HK-2 (cell line): Measurements from ENCODE around the gene SSBP3.
"Not testable (repeated sequence)": the region's sequence is repeated elsewhere in the genome, so short reads cannot be mapped to it uniquely, and the experiment has no call there.

Experiments used
- DNase-seq: peaks from one replicate; pipeline ENCODE4 v3.0.0-alpha.2; 2018; ENCODE audit not compliant: unreplicated experiment

The SSBP3 gene

DNA sequence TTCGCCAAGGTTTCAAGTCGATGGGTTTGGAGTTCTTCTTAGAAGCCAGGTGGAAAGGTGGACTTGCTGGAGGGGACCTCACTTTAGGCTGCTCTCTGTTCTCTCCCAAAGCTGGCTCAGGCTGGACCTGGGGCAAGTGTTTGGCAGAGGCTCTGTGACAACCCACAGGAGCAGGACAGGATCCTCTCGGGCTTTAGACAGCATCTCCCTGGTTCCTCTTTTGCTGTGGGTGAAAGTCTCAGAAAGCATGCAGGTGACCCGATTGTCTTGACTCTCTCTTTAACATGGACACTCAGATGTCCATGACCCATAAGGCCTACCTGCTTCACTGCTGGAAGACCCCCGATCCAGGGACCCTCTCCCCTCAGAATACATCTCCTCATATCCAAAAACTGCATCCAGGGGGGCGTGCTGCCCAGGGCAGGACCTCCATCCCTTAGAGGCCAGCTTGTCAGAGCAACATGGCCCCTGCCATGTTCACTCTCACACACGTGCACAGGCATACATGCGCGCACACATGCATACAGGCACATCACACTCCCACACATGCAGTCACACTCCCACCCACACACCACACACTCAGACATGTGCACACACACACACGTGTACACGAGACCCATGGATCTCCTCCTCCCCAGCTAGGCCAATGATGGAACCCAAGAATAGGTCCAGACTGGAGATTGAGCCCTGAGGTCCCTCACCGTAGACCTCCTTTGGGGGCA, 184.9 kb downstream of the SSBP3 start:
- DNase-seq, result no peak

DNA sequence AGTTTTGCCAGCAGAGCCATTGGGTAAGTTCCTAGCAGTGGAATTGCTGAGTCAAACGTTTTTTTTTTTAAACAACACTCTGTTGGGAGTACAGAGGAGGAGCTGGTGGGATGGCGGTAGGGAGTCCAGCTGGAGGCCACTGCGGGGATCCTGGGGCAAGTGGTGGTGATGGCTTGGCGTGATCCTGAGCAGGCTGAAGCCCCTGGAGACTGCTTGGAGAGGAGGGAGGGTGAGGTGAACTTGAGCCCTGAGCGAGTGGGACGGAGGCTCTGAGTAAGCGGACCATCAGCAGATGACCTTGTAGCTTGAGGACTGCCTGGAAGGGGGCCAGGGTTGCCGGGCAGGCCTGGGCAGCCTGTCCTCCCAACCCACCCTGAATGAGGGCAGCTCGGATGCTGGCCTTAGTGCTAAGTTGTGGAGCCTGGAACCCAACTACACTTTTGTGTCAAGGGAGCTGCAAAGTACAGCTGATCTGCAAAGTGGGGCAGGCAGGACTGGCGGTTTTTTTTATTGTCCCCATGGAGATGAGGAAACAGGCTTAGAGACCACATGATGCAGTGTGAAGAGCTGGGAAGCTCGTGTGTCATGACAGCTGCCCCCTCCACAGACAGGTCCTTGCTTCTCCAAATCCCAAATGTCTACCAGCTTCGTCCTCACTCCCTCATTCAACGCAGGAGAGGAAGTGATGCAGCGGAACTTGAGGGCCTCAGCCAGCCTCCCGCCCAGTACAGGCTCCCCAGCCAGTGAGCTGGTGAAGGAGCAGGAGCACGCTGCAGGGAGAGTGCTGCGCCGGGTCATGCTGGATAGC, 186.0 kb downstream of the SSBP3 start:
- no peak for DNase-seq

DNA sequence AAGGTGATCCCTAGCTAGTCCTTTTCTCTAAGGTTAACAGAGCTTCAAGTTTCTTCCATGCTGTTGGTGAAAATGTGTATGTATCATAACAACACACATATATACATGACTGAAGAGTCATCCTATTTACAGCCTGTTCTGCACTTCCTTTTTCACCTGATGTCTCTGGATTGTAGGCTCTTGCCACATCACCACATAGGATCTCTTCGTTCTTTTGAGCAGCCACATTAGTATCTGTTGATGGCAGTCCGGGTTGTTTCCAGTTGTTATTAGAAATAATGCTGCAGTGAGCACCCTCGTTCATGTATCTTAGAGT, 186.5 kb downstream of the SSBP3 start:
- DNase-seq, result no peak

DNA sequence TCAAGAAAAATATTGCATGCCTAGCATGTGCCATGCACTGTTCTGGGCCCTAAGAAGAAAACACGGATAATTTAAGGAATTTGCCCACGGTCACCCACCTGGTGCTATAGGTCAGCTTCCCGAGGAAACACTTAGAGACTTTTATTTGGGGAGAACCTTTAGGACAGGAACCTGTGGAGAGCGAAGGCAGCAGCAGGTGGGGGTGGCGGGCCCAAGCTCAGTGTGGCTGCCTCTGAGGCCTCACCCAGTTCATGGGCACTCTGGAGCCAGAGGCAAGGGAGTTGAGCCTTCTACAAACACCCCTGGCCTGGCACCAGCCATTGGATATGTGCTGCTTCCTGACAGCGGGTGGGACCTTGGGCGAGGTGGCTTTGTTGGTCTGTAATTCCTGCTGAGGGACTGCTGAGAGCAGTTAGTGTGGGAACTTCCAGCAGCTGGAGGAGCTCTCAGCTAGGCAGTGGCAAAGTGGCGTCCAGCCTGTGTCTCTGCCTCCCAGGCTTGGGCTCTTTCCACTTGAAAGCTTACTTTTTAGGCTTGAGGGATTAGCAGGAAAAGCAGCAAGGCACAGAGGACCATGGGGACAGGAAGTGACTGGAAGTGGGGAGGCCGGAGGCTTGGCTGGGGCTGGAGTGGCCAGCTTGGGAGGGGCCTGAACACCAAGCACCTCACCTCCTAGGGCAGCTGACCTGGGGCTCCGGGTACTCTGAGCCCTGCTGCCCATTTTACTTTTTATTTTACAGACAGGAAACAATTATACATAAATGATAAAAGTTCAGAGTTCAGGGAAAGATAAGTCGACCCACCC, 187.1 kb downstream of the SSBP3 start:
- DNase-seq, result no peak

DNA sequence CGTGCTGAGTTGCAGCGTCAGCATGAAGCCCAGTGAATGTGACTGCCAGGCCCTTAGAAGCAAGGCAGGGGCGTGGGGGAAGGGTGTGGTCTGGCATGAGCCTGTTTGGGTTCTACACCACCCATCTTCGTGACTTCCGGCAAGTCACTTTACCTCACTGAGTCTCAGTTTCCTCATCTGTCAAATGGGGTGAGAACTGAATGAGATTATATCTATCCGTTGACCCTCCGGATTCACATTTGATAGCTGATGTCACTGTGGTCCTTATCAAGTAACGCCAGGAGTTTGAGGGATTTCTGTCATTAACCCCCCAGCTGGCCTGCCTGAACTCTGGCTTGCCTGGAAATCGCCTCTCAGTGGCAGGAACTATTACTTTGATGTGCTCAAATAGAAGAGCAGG, 190.7 kb downstream of the SSBP3 start:
- no peak for DNase-seq

DNA sequence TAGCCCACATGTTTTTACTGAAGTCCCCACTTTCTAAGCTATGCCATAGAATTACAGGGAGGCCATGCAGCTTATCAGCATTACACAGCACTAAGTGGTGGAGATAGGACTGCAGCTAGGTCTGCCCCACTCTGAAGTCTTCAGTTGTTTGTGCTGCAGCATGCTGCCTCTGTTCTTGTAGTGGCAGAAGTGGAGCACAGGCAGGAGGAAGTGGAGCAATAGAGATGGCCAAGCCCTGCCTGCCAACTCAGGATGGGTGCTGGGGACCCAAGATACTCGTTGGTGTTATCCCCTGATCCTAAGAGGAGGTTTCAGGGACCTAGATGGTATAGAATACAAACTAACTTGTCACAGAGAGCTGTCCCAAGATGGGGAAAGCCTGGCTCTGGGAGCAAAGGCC, 193.3 kb downstream of the SSBP3 start:
- DNase-seq, result no peak

DNA sequence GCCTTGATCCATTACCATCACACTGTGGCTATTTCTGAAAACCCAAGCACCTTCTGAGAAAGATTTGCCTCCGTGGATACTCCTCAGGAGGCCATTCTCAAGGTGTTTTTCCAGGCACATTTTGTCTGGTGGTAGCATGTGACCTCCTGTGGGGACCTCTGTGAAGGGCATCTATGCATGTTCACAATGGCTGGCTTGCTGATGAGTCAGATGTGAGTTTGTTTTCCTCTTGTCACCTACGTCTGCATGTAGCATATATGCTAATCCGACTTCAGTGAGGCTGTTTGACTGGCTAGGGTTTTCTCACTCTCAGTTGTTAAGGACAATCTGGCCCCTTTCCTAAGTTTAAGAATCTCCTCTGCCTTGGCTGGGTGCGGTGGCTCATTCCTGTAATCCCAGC, 198.3 kb downstream of the SSBP3 start:
- not testable (repeated sequence) for DNase-seq

DNA sequence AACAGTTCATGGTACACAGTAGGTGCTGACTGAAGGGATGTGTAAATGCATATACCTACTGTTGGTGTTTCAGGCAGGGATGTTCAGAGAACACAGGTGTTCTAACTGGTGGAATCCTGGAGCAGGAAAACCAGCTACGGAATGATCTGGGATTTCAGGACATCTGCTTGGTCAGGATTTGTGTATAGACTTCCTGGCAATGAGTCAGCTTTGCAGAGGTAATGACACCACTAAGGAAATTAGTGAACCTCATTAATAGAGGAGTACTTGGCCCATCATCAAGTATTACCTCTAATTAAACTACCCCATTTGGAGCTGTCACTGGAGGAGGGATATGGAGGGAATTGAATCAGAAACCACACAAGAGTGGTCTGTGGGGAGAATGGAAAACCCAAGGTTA, 198.9 kb downstream of the SSBP3 start:
- DNase-seq, result no peak

DNA sequence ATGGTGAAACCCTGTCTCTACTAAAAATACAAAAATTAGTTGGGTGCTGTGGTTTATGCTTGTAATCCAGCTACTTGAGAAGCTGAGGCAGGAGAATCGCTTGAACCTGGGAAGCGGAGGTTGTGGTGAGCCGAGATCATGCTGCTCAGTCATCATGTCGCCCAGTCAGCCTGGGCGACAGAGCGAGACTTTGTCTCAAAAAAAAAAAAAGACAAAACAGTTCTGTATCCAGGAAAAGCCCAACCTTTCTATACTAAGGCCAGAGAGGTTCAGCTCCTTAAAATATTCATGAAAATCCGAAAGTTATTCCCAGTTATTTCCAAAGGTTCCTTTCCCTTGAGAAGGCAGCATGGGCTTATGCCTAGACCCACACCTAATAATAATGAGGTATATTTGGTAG, 202.0 kb downstream of the SSBP3 start:
- no peak for DNase-seq

DNA sequence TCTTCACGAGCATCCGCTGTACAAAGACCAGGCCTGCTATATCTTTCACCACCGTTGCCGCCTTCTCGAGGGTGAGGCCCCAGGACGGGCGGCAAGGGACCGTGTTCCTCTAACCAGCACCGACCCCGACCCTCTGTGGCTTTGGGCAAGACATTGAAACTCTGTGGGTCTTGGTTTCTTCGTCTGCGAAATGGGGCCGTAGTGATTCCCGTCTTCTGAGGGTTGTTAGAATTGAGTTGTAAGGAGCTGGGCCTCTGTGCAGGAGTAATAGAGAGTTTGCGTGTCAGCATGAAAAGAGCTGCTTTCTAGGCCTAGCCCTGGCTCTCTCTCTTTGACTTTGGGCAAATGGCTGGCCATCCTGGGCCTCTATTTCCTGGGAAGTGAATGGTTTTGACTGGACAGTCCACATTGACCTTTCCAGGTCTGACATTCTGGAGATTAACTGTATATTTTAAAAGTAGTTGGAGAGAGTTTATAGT, 205.6 kb downstream of the SSBP3 start:
- peak; percentile 26 for DNase-seq

DNA sequence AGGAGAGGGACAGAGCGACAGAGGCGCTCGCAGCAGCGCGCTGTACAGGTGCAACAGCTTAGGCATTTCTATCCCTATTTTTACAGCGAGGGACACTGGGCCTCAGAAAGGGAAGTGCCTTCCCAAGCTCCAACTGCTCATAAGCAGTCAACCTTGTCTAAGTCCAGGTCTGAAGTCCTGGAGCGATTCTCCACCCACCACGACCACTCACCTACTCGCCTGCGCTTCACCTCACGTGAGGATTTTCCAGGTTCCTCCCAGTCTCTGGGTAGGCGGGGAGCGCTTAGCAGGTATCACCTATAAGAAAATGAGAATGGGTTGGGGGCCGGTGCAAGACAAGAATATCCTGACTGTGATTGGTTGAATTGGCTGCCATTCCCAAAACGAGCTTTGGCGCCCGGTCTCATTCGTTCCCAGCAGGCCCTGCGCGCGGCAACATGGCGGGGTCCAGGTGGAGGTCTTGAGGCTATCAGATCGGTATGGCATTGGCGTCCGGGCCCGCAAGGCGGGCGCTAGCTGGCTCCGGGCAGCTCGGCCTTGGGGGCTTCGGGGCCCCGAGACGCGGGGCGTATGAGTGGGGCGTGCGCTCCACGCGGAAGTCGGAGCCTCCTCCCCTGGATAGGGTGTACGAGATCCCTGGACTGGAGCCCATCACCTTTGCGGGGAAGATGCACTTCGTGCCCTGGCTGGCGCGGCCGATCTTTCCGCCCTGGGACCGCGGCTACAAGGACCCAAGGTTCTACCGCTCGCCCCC, 206.3 kb downstream of the SSBP3 start, which contains the start of the genes CYB5RL and MRPL37:
TSS of gene CYB5RL (minus strand) at position 266 of the 754 bp plus-strand sequence. CDS start 4,414 bp downstream, outside the sequence.
TSS of gene MRPL37 (plus strand) at position 403 of the 754 bp plus-strand sequence. CDS start at position 480, 77 bp downstream.
- peak; percentile 94 for DNase-seq

DNA sequence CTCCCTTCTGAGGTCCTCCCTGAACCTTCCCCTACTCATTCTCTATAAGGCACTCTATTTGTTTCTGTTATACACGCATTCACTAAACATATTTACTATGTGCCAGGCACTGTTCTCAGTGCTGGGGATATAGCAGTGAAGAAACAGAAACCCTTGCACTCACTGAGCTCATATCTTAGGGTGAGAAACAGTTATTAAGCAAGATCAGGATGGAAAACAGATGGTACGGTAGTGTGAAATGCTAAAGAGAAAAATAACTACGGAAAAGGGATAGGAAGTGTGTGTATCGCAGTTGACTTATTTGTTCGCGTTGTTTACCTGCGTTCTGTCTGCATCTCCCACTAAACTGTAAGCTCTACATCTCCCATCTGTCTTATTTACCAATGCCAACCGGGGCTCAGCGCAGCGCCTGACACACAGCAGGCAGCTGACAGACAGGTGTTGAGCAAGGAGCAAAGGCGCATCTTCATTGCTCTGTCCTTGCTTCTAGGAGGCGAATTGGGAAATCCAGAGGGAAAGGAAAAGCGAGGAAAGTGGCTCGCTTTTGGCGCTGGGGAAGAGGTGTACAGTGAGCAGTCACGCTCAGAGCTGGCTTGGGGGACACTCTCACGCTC, 206.9 kb downstream of the SSBP3 start:
- no peak for DNase-seq

DNA sequence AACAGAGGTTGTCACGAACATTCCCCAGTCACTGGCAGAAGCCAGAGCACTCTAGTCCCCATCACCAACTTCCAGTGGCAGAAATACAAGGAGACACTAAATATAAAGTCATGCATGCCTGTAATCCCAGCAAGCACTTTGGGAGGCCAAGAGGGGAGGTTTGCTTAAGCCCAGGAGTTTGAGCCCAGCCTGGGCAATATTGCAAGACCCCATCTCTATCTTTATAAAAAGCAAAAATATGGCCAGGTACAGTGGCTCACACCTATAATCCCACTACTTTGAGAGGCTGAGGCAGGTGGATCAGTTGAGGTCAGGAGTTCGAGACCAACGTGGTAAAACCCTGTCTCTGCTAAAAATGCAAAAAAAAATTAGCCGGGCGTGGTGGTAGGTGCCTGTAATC, 212.7 kb downstream of the SSBP3 start:
- no peak for DNase-seq

DNA sequence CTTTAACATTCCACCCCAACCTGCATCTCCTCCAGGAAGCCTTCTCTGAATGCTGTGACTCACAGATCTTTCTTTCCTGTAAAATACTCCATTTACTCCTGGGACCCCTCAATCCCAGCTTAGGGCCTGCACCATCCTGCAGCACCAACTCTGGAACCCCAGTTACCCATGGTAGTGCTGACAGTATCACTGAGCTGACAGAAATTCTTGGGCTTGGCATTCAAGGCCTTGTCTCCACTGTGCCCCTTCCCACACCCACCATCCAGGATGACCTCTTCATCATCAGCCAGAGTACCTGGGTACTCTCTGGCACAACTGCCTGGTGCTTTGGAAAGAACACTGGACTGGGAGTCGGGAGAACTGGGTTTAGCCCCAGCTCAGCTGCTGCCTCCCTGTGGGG, 214.7 kb downstream of the SSBP3 start:
- no peak for DNase-seq

DNA sequence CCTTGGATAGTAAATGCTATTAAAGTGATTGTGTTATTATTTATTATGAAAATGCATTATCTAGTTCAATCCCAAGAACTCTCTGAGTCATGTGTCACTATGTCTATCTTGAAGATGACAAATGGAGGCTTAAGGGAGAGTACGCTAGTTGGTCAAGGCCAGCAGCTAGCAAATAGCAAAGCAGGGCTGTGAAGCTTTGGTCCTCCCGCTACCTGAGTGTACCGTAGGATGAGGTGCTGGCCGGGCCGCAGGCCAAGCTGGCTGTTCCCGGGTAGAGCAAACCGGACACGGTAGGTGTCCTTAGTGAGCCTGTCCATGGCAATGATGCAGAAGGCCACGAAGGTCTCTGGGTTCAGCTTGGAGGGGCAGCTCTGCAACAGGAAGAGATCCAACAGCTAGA, 215.7 kb downstream of the SSBP3 start:
- DNase-seq, result no peak

DNA sequence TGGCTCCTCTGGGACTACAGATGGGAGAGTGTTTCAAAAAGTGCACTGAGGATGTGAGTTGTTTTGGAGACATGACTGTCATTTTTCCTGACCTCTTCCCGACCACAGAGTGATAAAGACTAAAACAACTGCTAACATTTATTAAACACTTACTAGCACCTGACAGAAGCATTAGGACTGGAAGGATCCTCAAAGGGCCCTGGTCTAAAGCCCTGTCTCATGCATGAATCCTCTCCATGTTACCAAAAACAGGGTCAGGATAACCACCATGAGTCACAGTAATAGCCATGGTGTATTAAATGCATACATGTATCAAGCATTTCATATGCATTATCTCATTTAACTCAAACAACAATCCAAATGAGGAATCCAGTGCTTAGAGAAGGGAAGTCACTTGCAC, 217.9 kb downstream of the SSBP3 start:
- no peak for DNase-seq

DNA sequence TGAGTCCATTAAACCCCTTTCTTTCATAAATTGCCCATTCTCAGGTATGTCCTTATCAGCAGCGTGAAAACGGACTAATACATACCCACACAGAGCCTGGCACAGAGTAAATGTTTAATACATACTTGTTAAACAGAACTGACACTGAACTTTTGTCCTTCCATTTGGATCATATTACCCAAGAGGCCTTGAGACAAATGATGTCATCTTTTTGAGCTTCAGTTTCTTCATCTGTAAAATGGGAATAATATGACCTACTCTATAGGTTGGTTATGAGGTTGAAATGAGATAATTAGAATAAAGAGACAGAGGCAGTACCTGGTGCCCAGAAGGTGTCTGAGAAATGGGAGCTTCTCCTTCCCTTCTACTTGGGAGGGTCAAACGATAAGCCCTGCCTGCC, 220.1 kb downstream of the SSBP3 start:
- DNase-seq, result no peak

DNA sequence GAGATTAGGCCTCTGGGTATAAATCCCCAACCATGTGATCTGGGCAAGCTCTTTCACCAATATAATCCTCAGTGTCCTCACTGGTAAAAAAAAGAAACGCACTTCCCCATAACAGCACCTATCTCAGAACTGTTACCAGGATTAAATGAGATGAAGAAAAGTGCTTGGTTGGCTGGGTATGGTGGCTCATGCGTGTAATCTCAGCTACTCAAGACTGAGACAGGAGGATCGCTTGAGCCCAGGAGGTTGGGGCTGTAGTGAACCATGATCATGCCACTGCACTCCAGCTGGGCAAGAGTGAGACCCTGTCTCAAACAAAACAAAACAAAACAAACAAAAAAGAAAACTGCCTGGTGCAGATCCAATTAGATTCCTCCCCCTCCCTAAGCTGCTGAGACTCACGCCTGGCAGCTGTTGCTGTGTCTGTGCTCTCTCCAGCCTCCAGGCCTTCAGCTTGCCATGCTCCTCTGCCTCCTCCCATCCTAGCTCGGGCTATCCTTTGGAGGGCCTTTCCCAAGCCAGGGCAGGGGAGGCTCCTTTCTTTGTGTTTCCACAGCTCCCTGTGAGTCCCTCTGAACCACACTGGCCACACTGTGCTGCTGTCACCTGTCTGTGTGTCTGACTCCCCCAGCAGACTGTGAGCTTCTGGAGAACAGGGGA, 225.4 kb downstream of the SSBP3 start:
- DNase-seq, result no peak

DNA sequence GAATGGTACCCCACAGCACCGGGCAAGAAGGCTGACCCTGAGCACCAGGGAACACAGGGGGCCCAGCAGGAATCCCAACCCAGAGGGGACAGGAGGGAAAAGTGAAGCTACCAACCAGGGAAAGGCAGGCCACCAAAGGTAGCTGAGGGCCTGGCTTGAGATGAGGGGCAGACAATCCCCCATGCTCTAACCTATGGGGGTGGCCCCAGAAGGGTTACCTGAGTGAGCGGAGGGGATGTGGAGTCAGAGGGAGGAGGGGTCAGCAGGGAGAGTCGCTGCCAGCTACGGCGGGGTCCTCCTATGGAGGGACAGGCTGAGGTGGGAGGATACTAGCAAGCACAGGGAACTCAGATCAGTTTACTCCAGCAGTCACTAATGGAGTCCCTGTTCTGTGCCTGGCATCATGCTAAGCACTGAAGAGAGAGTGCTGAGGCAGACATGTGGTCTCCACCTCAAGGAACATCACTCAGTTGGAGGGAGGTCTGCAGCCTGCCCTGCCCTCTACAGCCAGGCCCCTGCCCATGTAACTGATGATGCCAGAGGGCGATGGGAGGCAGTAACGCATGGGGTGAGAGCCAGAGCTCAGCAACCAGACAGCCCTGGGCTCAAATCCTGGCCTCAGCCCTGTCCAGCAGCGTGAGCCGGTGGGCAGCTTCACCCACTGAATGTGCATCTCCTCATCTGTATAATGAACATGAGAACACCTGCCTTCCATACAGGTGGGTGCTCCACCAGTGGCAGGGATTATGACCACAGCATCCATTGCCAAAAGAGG, 227.7 kb downstream of the SSBP3 start:
- no peak for DNase-seq

DNA sequence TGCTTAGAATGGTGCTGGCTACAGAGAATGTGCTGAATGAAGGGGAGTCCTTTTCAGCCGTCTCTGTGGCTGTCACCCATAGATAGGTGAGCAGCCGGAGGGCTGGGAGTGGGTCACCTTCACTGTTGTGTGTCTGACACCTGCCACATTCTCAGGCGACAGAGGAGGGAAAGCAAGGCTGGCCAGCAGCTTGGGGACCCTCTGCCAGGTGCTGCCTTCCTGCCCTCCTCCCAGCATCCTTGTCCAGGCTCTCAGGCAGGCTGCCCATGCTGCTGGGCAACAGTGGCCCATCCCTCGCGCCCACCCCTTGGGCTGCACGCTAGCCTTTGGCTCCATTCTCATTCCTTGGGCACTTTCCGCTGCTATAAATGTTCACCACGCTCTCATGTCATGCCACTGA, 228.5 kb downstream of the SSBP3 start:
- DNase-seq, result no peak
